ENCODE measurements around the gene C3orf52.

C3orf52 gene

DNA sequence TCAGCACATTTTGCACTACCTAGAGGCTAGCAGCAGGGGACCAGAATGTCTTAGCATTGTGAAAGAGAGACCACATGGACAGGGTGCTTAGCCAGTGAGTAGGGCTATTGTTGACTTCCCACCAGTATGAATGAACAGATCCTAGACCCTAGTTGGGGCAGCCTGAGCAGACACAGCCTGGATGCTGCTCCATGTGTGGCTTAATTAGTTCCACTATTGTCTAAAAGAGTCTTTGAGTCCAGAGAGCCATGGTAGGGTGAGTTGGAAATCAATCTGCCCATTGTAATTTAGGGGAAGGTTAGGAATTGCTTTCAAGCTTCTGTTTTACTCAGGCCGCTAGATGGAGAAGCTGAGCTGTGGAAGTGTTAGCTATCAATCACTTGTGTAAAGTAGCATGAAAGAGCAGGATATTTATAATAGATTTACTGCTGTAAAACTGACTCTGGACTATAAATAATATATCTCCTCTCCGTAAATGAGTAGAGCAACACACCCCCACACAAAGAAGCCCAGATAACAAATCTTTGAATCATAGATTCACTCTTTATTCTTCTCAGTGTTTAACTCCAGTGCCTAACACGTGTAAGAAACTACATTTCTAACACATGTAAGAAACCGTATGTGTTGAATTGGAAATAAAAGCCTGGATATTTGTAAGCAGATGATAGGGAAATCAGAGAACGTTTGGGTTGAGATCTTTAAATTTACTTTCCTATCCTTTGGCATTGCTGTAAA lies 50.9 kb downstream of the C3orf52 start:
- DNase-seq (ENCODE audit: low read depth), result no peak

DNA sequence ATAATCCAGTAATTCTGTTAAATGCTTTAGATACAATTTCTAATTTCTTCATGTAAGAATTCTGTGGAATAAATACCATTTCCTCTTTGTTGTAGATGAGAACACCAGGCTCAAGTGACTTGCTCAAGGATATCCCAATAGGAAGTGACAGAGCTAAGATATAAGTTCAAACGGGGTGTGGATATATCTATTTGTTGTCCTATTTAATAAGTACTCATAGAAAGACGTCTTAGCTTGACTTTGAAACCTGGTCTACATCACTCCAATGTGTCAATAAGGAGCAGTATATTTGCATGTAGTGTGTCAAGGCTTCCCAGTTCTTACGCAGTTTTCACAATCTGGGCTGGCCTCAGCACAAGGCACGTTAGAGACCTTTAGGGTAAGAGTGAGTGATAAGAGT lies 51.6 kb downstream of the C3orf52 start:
- DNase-seq (ENCODE audit: low read depth), result no peak

- no peak for DNase-seq (ENCODE audit: low read depth)
These were observed 52.2 kb downstream of the C3orf52 start for GRCh38 chr3:112138219-112138969.

DNA sequence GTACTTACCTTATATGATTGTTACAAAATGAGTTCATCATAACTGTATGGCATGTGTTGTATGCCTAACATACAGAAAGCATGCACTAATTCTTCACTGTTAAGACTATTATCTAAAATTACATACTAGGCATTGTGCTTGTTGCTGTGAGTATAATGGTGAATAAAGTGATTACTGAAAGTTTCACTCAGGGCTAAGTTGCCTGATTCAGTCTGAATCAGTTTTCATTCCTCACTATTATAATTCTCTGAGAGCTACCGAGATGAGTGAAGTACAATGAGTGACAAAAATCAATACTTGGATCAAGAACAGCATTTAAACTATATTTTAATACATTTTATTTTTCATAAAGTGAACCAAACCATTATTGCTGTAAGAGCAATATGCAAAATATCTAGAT lies 54.4 kb downstream of the C3orf52 start:
- no peak for DNase-seq (ENCODE audit: low read depth)

GRCh38 chr3:112141293-112141692 lies 55.1 kb downstream of the C3orf52 start:
- DNase-seq (ENCODE audit: low read depth), result no peak

- no peak for DNase-seq (ENCODE audit: low read depth)
These were observed 57.1 kb downstream of the C3orf52 start for GRCh38 chr3:112143251-112143650.

DNA sequence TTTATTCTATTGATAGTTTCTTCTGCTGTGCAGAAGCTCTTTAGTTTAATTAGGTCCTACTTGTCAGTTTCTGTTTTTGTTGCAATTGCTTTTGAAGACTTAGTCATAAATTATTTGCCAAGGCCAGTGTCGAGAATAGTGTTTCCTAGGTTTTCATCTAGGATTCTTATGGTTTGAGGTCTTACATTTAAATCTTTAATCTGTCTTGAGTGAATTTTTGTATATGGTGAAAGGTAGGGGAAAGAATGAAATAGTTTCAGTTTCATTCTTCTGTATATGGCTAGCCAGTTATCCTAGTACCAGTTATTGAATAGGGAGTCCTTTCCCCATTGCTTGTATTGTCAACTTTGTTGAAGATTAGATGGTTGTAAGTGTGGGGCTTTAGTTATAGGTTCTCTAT lies 57.5 kb downstream of the C3orf52 start:
- no peak for DNase-seq (ENCODE audit: low read depth)

GRCh38 chr3:112149136-112149535 lies 62.9 kb downstream of the C3orf52 start:
- no peak for DNase-seq (ENCODE audit: low read depth)

DNA sequence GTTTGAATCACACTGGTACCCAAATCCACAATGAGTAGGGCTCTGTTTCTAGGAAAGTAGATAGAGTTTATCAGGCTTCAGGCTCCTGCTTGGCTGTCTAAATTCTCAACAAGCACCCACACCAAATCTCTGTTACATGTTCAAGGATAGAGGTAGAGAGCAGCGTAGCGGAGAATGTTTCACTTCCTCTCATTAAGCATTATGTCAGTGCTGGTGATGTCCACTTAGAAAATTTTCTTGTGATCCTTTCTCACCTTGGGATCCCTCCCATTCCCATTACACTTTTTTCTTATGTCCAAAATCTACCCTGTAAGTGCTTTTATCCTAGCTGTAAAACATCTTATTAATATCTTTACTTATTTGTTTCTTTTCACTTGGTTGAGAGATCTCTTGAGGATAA lies 81.6 kb downstream of the C3orf52 start:
- no peak for DNase-seq (ENCODE audit: low read depth)

All from stimulated activated CD8-positive, alpha-beta memory T cell treated with anti-CD3 and anti-CD28 coated beads, Interleukin-12 subunit alpha, Interleukin-12 subunit beta, amount 100 ng/mL, for 4 hours (primary cell).